Ammon's horn (tissue), 1 donor: ENCODE results near the gene PIM3.

Experiments
- DNase-seq: peaks from one replicate; pipeline ENCODE4 v3.0.0-alpha.2; 2016; ENCODE audit warnings: low spot score

The PIM3 gene

GRCh38 chr22:49928185-49928495 is 32.4 kb upstream of the PIM3 start:
- no peak for DNase-seq

DNA sequence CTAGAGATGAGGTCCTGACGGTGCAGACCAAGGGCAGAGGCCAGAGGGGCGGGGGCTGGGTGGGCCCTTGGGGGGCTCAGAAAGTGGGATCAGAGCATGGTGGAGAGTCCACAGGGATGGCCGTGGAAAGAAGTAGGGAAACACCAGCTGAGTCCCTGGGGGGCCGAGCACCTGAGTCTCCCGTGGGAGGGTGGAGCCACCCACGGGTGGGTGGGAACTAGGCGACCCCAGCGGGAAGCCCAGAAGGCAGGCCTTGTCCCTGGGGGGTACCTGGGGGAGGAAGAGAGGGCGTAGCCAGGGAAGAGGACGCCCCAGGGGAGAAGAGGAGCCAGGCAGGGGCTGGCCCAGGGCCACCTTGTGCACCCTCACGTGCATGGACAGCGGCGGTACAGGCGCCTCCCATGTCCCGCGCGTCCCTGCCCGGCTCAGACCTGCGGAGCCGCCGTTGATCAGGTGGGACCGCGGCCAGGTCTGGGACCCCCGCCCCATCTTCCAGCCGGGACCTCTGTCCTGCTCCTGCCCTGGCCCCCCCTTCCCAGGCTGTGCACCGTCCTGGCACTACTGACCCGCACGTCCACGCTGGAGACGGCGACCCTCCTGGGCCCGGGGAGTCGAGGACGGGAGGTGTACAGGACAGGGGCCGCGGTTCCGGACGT is 31.9 kb upstream of the PIM3 start:
- DNase-seq = no peak

- no peak for DNase-seq
These were observed 31.2 kb upstream of the PIM3 start for GRCh38 chr22:49929211-49929979.

DNA sequence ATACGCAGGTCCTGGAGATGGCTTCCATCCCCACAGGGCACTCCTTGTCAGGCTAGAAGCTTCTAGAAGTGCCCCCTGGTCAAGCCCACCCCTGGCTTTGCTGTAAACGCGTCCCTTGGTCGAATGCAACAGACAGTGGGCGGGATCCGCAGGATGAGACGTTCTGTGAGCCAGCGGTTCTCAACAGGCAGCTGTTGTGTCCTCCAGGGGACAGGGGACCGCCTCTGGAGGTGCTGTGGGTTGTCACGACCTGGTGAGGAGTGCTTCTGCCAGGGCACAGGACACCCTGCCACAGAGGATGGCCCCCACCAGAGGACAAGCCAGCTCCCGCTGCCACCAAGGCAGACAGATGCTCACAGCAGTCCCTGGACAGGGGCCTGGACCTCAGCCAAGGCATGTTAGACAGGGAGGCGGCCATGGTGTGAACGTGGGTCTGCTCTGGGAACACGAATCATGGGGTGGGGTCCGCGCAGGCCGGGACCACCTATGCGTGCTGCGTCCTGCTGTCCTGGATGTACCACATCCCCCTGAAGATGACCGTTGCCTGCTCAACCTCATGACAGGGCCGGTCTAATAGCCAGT is 30.5 kb upstream of the PIM3 start:
- no peak for DNase-seq

- peak; percentile 93 for DNase-seq
These were observed 29.8 kb upstream of the PIM3 start for GRCh38 chr22:49930596-49931412.

DNA sequence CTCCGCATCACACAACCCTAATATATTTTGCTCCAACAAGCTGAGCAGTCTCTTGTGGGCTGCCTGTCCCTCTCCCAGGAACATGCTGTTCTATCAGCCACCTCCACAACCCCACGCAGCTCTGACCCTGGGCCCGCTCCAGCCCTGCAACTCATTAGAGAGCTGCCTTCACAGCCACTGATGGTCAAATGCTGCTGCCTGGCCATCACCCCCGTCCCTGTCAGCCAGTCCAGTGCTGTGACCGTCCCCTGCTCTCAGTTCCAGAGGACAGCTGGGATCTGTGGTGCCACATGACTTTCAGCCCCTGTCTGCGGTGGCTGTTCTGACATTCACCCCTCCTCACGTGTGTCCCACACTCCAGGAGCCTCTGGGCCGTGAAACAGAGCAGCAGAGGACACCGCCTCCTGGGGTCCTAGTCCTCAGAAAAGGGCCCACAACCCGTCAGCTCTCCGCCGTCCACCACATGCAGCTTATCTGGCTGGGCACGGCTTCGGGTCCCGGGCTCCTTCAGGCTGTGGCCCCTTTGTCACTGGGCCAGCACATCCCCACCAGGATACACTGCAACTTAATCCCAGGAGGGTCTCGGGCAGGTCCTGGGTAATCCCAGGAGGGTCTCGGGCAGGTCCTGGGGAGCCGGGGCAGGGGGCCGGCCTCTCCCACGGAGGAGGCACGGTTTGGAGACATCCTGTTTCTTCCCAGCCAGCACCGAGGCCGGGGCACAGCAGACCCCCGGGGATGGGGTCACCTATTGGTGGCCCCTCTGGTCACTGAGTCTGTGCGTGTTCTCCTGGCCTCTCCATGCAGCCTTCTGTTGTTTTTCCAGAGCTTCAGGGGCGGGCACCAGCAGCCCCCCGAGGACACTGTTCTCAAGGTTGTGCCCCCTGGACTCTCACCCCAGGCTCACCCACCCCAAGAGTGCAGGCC is 27.1 kb upstream of the PIM3 start:
- peak; percentile 86 for DNase-seq

DNA sequence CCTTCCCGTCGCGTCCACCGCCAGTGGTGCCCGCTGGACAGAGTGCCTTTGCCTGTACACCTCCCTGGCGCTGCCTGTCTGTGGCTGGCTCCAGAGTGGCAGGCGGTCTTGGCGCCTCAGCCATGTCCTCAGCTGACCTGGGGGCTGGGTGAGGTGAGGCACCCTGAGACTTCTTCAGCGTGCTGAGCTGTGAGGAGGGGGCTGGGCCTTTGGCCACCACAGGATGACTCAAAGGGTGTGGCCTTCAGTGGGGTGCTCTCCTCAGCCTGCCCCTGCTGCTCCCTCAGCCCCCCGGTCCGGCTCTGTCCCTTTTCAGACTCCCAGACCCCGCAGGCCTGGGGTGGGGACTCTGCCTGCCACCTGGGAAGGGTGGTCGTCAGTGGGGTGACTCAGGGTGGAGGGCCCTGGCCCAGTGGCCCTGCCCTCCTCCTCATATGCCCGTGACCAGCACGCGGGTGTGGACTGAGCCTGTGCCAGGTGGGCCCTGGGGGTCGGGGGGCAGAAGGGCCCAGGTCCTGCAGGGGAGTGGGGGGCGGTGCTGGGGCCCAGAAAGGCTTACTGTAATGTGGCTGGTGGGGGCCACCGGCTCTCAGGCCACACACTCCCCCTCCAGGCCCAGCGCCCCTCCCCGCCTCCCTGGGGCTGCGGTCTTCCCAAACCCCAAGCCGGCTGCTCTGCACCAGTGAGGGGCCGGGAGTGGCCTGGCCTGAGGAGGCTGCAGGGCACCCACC is 26.2 kb upstream of the PIM3 start:
- peak; percentile 48 for DNase-seq

DNA sequence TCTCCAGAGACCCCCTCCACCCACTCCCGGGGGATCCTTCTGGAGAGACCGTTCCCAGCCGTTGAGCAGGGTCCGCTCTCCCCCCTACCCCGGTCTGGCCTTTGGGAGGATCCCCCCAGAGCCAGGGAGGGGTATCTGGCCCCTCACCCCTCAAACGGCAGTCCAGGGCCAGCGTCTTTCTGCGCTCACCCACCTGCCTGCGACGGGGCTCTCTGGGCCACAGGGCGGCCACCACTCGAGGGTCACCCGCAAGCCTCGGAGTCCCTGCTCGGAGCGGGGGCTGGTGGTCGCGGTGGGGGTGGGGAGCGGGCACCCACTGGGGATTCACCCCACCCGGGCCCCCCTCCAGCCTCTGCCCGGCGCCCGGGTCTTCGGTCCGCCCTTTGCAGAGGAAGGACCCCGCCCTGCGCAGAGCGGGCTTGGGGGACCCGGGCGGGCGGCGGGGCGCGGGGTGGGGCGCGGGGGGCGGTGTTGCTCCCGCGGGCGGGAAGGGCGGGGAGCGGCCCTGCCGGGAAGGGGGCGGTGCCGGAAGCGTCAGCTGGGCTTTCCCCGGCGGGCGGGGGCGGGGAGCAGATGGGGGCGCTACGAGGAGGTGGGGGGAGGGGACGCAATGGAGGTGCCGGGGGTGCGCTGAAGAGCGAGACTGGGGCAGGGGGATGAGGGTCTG is 25.5 kb upstream of the PIM3 start:
- DNase-seq = peak; percentile 60

- DNase-seq = no peak
These were observed 25.0 kb upstream of the PIM3 start for GRCh38 chr22:49935561-49935960.

- peak; percentile 58 for DNase-seq
These were observed 24.3 kb upstream of the PIM3 start for GRCh38 chr22:49936018-49936972.

DNA sequence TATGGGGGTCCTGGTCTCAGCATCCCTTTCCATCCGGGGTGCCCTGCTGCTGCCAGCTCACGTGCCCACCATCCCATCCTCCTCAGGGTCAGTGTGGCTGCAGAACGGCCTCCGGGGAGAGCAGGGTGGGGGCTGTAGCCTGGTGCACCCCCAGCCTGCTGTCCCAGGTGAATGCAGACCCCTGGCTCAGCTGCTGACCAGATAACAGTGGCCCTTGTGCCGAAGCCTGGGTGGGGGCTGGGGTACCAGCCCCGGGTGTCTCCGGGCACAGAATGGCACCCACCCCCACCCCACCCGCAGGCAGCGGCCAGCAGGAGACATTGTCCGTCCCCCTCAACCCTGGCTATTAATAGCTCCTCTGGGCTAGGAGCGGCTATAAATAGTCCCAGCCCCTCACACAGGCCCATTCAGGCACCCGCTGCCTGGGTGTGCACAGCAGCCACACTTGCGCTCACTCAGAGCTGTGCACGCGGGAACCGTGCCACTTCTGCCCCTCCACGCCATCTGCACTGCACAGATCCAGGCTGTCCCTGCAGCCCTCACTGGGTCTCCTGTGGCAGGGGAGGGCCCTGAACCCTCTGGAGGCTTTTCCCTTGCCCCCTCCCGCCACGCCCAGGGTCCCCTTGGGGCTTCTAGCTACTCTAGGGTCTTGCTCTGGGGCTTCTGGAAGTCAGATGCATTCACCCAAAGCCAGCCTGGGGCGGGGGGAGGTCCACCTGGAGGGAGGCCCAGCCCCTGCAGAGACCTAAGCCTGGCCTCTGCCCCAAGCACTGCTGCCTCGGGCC is 23.4 kb upstream of the PIM3 start:
- peak; percentile 90 for DNase-seq

GRCh38 chr22:49937758-49938564 is 22.6 kb upstream of the PIM3 start:
- DNase-seq = peak; percentile 80

GRCh38 chr22:49938565-49939136 is 21.9 kb upstream of the PIM3 start:
- DNase-seq = no peak

DNA sequence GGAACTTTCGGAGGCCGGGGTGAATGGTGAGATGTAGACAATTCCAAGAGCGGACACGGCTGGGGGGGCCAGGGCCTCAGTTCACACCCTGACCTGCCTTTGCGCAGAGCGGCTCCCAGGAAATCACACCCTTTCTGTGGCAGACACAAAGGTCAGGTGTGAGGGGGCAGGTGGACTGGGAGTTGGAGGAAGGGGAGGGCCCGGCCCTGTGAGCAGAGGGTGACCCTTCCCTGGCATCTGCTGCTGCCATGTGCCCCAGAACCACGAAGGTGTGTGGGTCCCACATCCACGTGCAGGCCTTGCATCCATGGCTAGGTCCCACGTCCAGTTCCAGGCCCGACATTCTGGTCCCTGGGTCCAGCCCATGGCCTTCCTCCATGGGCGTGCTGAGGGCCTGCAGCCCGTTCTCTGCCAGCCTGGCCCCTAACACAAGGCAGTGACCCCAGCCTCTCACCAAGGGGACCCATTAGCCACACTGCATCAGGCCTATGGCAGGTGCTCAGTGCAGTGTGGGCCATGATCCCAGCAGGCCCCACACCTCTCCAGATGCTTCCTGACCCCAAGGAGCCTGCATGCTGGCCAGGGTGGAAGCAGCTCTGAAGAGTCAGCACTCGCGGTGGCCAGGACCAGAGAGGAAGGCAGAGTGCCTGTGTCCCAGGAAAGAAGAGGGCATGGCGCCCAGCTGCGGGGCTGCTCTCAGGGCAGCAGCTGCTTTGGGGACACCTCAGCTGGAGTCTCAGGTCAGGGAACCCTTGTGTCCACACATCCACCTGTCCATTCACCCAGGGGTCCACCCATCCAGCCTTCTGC is 18.9 kb upstream of the PIM3 start:
- DNase-seq = no peak

DNA sequence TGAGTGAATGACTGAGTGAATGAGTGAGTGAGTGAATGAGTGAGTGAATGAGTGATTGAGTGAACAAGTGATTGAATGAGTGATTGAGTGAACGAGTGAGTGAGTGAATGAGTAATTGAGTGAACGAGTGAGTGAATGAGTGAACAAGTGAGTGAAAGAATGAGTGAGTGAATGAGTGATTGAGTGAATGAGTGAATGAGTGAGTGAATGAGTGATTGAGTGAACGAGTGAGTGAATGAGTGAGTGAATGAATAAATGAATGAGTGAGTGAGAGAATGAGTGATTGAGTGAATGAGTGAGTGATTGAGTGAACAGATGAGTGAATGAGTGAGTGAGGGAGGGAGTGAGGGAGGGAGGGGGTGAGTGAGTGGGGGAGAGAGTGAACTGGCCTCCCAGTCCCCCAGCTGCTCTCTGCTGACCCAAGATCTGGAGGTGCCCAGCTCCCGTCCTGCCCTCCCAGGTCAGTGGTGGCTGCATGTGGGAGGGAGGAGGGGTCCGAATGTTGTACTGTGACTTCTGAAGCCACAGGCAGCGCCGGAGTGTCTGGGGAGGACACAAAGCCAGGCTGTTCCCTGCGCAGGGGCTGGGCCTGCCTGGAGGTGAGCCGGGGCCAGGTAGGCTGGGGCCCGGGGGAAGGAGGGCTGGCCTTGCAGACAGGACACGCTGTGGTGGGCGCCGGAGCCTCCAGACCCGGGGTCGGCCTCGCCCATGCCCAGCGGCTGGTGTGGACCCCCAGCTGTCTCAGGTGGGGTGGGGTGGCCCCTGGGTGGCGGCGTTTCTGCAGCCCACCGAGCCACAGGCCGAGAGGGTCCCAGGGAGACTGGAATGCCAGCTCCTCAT is 17.8 kb upstream of the PIM3 start:
- no peak for DNase-seq
